Fibroblast of skin of scalp (primary cell): ENCODE measurements around the gene TMC3.
"Not testable (repeated sequence)": the region's sequence is repeated elsewhere in the genome, so short reads cannot be mapped to it uniquely, and the experiment has no call there.

Source experiments
- DNase-seq: peaks from one replicate; pipeline ENCODE4 v3.0.0-alpha.2; 2013

The TMC3 gene

DNA sequence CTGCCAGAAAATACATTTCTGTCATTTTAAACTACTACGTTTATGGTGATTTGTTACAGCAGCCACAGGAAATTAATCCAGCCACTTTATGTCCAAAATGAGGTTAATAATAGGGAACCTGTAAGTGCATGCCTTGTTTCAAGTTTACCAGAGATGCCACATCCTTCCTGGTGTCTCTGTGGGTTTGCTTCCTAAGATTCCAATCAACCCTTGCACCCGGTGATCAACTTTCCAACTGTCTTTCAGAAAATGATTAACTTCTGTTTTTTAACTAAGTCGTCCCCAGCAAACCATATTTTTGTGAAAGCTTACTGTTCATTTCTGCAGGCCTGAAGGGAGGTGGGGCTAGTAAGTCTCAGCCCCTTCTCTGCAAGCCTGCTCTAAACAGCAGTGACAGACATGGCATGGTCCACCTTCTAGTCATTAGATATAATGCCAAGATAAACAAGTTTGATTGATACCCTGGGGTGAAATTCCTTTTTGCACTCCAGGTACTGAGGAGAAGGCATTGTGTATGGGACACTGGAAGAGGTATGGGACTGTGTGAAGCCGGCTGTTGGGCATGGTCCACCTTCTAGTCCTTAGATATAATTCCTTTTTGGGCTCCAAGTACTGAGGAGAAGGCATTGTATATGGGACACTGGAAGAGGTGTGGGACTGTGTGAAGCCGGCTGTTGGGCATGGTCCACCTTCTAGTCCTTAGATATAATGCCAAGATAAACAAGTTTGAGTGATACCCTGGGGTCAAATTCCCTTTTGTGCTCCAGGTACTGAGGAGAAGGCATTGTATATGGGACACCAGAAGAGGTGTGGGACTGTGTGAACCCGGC is 11.1 kb upstream of the TMC3 start:
- DNase-seq: no peak

DNA sequence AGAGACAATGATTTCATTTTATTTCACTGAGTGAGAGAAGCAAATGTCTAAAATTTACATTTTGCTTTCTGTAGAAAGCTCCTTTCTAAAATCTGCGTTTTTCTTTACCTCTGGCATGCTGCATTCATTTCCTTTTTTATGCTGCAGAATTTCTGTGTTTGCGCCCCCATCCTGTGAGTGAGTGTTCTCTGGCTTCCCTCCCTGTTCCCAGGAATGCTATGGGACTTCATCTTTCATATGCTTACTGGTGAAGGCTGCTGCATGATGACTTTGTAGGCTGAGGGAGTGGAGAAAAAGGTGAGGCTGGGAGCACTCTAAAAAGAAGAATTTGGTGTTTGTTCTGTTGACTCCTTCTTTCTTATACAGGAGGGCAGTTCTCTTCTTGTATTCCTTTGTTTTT is 7.7 kb upstream of the TMC3 start:
- peak; percentile 9 for DNase-seq

DNA sequence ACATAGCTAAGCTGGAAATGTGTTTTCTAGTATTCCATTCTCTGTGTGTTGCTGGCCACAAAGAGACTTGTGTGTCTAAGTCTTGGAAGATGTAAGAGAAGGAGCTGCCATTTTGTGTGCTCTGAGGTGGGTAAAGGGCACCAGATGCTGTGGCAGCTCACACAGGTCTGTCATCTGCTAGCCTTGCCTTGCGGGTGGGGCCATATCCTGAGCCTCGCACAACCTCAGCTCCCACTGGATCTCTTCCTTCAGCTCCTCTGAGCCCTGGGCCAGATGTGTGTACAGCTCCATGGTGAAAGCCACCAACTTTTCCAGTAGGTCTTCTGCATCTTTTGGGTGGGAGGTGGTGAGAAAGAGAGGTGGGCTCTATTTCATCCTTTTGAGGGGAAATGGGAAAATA is 6.7 kb upstream of the TMC3 start:
- no peak for DNase-seq

- no peak for DNase-seq
These were observed 6.2 kb upstream of the TMC3 start for GRCh38 chr15:81380203-81380602.

DNA sequence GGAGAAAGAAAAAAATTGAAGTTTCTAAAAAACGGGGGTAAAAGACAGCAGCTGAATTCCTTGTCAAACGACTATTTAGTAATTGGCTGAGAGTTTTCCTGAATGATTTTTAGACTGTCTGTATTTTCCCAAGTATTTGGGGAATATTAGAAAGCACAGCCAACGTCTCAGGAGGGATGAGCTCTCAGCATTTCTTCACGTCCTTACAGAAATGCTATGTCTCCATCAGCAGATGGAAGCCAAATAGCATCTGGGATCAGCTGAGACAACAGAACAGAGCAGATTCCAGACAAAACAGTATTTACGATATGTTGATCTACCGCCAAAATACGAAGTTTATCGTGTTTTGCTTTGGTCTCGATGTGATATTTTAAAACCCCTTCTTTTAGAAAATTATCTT is 5.3 kb upstream of the TMC3 start:
- DNase-seq: no peak

- DNase-seq: no peak
These were observed 4.4 kb upstream of the TMC3 start for GRCh38 chr15:81378443-81378842.

GRCh38 chr15:81377871-81378270 is 3.9 kb upstream of the TMC3 start:
- DNase-seq: no peak

- no peak for DNase-seq
These were observed 2.2 kb upstream of the TMC3 start for GRCh38 chr15:81376231-81376630.

DNA sequence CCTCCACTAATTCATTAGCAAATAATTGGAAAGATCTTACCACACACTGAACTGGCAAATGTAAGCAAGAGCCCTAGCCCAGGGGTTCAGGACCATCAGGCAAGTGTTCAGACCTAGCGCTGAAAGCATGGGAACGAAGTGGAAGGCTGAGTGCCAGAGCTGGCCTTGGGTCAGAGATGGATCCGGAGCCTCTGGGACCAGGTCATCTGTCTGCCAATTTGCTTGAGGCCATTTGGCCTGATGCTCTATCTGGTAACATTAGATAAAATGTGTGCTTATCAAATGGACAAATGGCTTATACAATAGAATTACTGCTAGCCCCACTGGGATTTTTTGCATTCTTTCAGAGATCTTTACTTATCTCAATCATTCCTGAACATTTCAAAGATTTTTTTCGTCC is 1.4 kb upstream of the TMC3 start:
- DNase-seq: no peak

DNA sequence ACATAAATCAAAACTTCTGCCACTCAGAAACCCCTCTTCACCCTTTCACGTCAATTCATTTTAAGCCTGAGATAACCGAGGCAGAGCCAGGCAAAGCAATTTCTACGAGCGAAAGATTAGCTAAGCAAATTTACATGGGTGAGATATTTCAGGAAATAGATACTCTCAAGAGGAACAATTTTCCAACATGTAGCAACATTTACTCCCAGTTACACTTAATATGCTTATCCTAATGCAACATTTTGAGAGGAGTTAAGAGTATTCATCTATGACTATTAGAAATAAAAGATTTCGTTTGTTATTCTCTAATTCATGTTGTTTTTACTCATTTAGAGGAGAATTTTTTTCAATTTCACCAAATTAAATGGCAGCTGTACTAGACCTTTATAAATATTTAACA is 837 bp downstream of the TMC3 start:
- no peak for DNase-seq

GRCh38 chr15:81372575-81372974 is 1.4 kb downstream of the TMC3 start:
- DNase-seq: no peak

DNA sequence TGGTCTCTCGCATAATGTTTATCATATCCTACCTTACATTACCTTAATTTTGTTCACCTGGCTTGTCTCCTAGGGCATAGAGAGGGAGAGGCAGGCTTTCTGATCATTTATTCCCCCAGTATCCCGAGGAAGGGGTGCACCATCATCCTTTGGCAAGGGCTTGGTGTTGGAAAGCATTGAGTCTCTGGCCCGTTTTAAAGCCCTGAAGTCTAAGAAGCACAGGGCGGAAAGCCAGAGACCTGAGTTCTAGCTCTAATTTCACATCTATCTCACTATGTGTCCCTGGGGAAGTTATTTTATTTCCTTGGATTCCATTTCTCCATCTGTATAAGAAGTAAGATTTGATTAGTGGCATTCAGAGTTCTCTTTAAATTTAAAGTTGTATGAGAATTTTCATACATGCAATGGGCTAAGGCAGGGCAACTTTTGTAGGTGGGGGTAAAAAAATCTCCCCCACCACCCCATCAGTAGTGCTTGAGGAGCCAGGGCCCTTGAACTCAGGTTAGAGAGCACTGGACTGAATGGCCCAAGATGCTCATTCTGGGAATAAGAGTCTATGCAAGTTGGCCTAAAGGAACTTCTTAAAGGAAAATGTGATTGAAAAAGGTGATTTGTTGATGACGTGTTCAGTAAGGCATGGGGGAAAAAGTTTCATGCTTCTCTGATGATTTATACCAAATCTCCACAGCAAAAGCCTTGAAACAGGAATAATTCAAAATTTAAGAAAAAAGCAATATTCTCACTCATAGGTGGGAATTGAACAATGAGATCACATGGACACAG is 10.1 kb downstream of the TMC3 start:
- DNase-seq: no peak

- no peak for DNase-seq
These were observed 10.7 kb downstream of the TMC3 start for GRCh38 chr15:81363276-81363675.

GRCh38 chr15:81362790-81363189 is 11.2 kb downstream of the TMC3 start:
- DNase-seq: no peak

DNA sequence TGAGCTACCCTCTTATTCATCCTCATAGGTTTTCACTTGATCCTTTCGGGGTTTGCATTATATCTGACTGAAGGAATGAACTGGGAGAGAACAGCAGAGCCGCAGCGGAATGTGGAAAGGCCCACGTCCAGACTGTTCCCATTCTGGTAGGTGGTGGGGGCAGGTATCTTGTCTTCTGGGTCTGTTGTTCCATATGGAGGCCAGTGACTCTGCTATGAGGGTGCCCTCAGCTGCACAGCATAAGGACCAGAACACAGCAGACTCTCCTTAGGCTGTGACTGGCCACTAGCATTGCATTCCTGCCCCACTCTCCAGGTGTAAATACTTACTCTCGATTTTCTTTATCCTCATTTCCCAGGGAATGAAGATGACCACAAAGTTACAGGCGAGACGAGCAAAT is 12.1 kb downstream of the TMC3 start:
- DNase-seq: no peak

DNA sequence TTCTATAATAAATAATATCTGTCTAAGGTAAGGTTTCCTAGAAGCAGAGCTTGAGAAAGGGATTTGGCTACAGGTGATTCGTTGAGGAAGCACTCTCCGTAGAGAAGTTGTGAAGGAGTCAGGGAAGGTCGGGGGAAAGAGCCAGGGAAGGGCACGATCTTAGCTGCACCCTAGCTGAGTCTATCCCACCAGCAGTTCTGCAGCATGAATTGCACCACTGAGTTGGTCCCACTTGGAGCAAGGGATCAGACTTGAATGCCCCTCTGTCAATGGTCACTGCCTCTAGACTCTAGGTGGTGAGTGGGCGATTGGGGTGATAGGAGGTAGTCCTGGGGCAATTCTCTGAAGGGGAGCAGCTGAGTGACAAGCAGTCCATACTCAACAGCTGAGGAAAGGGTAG is 13.5 kb downstream of the TMC3 start:
- no peak for DNase-seq

GRCh38 chr15:81358248-81358647 is 15.8 kb downstream of the TMC3 start:
- DNase-seq: no peak

DNA sequence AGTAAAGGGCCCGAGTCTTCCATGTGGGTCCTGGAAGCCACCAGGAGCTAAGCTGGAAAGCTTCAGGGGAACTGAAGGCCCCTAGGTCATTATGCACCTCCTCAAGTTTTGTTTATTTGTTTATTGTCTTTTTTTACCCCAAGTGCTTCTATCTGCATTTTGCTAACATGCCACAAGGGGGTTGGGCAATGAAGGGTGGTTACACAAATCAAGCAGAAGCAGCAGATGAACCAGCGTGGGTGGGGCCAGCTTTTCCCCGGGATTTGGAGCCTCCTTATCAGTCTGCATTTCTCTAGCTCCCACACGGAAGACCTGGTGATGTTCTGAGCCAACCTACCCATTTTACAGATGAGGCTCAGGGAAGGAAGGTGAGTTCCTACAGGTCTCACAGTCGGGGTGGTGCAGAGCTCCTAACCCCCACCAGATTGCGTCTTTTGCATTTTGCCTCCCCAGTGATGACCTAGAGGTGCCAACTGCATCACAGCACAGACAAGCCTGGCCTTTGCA is 16.8 kb downstream of the TMC3 start:
- no peak for DNase-seq

- DNase-seq: no peak
These were observed 17.8 kb downstream of the TMC3 start for GRCh38 chr15:81356252-81356651.

DNA sequence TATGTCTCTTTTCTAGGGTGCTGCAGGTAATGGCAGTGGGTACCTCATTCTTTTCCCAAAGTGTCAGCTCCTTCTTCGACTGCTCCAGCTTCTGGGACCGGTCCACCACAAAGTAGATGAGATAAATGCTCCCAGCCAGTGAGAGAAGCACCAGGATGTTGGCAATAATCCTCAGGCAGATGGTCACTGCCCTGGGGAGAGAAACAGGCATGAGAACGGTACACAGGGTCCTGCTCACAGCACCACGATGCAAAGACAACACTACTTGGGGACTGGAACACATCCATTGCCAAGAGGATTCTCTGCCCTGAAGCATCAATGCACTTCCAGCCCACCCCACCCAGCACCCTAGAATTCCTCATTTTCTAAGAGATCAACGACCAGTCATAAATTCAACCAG is 22.4 kb downstream of the TMC3 start:
- no peak for DNase-seq

DNA sequence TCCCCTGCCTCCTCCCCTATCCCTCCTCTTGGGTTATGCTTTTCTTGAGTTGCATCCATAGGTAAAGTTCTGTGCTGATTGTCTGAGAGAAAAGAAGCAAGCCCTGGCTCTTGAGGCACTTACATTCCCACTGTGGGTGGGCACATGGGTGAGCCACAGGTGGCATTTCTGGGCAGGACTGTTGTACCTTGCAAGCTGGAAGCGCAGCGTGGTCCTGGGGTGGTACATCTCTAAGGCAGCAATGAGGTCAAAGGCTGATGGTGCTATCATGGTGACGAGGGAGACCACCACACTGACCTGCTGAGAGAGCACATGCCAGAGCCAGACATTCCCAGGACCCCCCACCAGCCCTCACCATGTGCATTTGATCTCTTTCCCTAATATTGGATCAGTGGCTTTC is 24.7 kb downstream of the TMC3 start:
- no peak for DNase-seq

DNA sequence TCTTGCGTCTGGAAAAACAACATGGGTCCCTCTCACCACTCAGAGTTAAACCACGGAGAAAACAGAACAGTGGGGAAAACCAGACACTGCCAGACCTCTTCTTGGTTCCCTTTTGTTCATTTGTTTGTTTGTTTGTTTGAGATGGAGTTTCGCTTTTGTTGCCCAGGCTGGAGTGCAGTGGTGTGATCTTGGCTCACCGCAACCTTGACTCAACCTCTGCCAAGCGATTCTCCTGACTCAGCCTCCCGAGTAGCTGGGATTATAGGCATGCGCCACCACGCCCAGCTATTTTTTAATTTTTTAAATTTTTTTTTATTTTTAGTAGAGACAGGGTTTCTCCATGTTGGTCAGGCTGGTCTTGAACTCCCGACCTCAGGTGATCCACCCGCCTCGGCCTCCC is 25.3 kb downstream of the TMC3 start:
- DNase-seq: not testable (repeated sequence)

- DNase-seq: no peak
These were observed 26.1 kb downstream of the TMC3 start for GRCh38 chr15:81347910-81348309.

GRCh38 chr15:81346611-81347010 is 27.4 kb downstream of the TMC3 start:
- no peak for DNase-seq
